ENCODE results near the gene TSHZ2.

- TF ChIP-seq POLR2AphosphoS5 (IDR thresholded peaks at IDR 0.05), result no peak
- no peak for TF ChIP-seq CTCF (IDR thresholded peaks at IDR 0.05)
- TF ChIP-seq POLR2A (IDR thresholded peaks at IDR 0.05), result no peak
These were observed 30.6 kb downstream of the TSHZ2 start for GRCh38 chr20:53002786-53003185.

Measured in breast epithelium (tissue), 3 donors.